NB4 (cell line): ENCODE results near the gene RER1.

Source experiments
- DNase-seq: peaks from one replicate; pipeline ENCODE4 v3.0.0; 2010; ENCODE audit warnings: low read depth
- H3K4me3 ChIP-seq: one replicate; pipeline ENCODE4 v1.5.1; 2011; ENCODE audit warnings: mild to moderate bottlenecking, low read depth, low read length, moderate library complexity
- MYC ChIP-seq: IDR thresholded peaks from 2 replicates; pipeline ENCODE4 v1.6.1; 2011; ENCODE audit warnings: low read depth, low read length
- POLR2A ChIP-seq: IDR thresholded peaks from 2 replicates; pipeline ENCODE4 v1.6.1; 2011; ENCODE audit warnings: mild to moderate bottlenecking; ENCODE audit not compliant: insufficient read length; ENCODE audit errors: extremely low read depth
- TF ChIP-seq, protein P1 (sequence below): IDR thresholded peaks from one replicate; pipeline ENCODE4 v1.5.1; 2012; ENCODE audit warnings: low read depth, low read length
- TF ChIP-seq, protein P2 (sequence below): IDR thresholded peaks from 2 replicates; pipeline ENCODE4 v1.6.1; 2011; ENCODE audit warnings: low read depth, low read length

RER1 gene

DNA sequence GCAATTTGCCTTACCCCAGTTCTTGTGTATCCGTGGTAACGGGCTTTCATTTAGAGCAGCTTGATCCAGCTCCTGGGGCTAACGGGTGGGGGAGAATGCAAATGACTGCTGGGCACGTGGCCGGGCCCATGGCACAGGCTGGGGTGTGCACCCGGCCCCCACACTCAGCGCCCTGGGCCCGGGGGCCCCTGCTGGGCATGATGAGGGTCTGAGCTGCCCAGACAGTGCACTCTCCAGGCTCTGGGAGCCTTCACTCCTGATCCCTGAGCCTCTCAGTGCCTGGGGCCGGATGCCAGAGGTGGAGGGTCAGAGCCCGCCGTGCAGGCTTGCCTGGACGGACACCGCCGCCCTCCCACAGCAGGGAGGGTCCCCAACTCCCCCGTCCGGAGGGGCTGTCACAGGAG, 40.8 kb downstream of the RER1 start:
- TF ChIP-seq MYC (no peak), POLR2A (no peak)
- TF ChIP-seq, protein P1, sequence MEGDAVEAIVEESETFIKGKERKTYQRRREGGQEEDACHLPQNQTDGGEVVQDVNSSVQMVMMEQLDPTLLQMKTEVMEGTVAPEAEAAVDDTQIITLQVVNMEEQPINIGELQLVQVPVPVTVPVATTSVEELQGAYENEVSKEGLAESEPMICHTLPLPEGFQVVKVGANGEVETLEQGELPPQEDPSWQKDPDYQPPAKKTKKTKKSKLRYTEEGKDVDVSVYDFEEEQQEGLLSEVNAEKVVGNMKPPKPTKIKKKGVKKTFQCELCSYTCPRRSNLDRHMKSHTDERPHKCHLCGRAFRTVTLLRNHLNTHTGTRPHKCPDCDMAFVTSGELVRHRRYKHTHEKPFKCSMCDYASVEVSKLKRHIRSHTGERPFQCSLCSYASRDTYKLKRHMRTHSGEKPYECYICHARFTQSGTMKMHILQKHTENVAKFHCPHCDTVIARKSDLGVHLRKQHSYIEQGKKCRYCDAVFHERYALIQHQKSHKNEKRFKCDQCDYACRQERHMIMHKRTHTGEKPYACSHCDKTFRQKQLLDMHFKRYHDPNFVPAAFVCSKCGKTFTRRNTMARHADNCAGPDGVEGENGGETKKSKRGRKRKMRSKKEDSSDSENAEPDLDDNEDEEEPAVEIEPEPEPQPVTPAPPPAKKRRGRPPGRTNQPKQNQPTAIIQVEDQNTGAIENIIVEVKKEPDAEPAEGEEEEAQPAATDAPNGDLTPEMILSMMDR: no peak
- TF ChIP-seq, protein P2, sequence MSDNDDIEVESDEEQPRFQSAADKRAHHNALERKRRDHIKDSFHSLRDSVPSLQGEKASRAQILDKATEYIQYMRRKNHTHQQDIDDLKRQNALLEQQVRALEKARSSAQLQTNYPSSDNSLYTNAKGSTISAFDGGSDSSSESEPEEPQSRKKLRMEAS: no peak
- DNase-seq: no peak
- H3K4me3 ChIP-seq: no peak overlapping the region

DNA sequence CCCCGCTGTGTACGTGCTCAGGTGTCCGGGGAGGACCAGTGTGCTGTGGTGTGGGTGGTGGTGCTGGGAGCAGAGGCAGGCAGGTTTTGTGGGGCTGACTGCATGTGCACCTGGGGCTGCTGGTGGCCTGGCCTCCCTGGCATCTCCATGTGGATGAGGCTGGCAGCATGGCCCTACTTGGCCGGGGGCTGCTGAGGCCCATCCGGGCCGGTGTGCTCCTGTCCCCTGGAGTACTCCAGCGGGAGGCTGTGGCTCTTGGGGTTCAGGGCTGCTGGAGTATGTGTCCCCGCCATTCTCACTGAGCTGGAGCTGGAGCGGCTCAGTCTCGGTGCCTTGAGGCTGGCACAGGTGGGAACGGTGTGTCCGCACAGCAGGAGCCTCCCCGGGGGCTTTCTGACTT, 41.6 kb downstream of the RER1 start:
- TF ChIP-seq, protein P1: no peak
- TF ChIP-seq MYC: no peak
- TF ChIP-seq POLR2A: no peak
- TF ChIP-seq, protein P2: no peak
- no peak overlapping the region for H3K4me3 ChIP-seq
- no peak for DNase-seq

DNA sequence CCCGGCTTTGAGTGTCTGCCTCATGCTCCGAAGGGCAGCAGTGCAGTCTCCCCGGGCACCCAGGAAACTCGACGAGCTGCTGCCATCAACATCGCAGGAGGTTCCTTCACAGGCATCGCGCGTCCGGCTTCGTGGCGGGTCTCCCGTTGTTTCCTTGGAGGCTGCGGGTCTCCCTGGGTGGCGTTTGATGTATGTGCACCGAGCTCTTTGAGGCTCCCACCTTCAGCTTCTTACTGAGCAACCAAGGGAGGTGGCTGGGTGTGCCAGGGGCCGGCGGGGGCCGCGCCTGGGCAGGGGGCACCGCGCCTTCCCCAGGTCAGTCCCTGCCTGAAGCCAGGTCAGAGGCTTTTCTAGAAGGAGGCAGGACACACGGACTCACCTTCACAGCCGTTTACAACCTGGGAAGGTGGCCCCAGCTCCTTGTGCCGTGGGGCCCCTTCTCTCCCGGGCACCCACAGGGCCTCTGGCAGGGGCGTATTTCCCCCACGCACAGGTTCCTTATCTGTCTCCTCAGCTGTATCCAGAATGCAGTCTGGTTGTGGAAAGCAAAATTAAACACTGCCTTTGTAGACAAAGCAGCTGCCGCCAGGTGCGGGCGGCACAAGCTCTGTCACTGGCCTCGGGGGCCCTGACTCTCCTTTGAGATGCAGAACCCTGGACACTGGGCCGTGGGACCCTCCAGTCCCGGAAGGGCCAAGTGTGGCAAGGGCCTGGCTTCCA, 42.5 kb downstream of the RER1 start:
- TF ChIP-seq, protein P1: no peak
- TF ChIP-seq, protein P2: no peak
- TF ChIP-seq POLR2A (no peak), MYC (no peak)
- H3K4me3 ChIP-seq: no peak overlapping the region
- DNase-seq: no peak

DNA sequence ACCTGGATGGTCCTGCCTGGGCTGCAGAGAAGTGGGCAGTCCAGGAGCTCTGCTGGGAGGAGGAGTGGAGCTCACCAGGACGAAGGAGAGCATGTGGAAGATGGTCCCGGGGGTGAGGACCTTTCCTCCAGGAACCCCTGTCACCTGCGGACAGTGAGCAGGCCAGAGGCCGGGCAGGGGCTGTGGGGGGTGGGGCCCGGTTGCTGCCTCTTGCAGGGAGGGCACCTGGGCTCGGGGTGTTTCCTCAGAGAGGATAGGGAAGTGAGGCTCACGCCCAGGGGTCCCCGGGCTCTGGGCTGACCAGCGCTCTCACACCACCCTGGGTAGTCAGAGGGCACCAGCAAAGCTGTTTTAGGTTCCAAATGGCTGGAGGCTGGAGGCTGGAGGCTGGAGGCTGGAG, 43.5 kb downstream of the RER1 start:
- no peak overlapping the region for H3K4me3 ChIP-seq
- DNase-seq: no peak
- TF ChIP-seq, protein P1: no peak
- TF ChIP-seq MYC: no peak

DNA sequence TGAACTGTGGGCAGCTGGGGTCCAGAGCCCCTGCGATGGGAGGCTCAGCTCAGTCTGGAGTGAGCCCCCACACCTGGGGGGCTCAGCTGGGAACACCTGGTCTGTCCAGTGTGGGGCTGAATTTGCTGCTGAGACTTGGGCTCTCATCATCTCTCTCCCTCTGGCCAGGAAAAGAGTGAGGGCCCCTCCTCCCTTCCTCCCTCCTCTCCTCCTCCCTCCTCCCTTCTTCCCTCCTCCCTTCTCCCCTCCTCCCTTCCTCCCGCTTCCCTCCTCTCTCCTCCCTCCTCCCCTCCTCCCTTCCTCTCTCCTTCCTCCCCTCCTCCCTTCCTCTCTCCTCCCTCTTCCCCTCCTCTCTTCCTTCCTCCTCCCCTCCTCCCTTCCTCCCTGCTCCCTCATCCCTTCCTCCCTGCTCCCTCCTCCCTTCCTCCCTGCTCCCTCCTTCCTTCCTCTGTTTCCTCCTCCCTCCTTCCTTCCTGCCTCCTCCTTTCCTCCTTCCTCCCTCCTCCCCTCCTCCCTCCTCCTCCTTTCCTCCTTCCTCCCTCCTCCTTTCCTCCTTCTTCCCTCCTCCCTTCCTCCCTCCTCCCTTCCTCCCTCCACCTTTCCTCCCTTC, 44.2 kb downstream of the RER1 start:
- no peak for DNase-seq
- TF ChIP-seq MYC (no peak), POLR2A (no peak)
- TF ChIP-seq, protein P2: no peak
- TF ChIP-seq, protein P1: no peak
- H3K4me3 ChIP-seq: no peak overlapping the region

DNA sequence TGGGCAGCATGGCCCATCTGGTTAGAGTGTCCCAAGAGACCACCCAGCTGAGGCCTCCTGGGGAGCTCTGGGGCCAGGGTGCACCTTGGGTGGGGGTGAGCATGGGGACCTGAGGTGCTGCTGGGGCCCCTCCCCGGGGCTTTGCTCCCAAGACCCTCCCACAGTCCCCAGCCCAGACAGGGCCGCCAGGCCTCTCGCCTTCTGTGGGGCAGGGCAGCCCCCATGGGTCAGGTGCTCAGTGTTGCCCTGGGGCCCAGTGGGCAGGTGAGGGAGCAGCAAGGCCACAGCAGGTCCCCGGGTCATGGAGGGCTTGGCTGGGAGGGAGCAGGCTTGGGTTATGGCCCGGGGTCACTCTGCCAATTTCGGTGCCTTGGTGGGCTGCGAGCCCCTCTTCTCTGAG, 45.2 kb downstream of the RER1 start:
- DNase-seq: no peak
- no peak overlapping the region for H3K4me3 ChIP-seq
- TF ChIP-seq, protein P1: no peak
- TF ChIP-seq, protein P2: no peak
- TF ChIP-seq POLR2A (no peak), MYC (no peak)
